DOHH2 (cell line): ENCODE results near the gene ALPL.

Experiments
- H3F3A ChIP-seq: fragments of 200-600 bp; sonication (generic), shearing (Covaris generic); 2 replicates; pipeline ENCODE4 v1.6.0; 2016; ENCODE audit warnings: antibody characterized with exemption, mild to moderate bottlenecking; ENCODE audit not compliant: control insufficient read depth, insufficient read depth
- H3K27ac ChIP-seq: fragments of 200-600 bp; sonication (generic); 2 replicates; pipeline ENCODE4 v1.5.1; 2014; ENCODE audit warnings: low read depth, mild to moderate bottlenecking, low read length, moderate library complexity
- H3K27me3 ChIP-seq: fragments of 200-600 bp; sonication (generic); 2 replicates; pipeline ENCODE4 v1.6.1; 2014; ENCODE audit warnings: mild to moderate bottlenecking, low read length, mixed read lengths; ENCODE audit not compliant: control insufficient read depth
- H3K36me3 ChIP-seq: fragments of 200-600 bp; sonication (generic); 2 replicates; pipeline ENCODE4 v1.6.1; 2014; ENCODE audit warnings: mild to moderate bottlenecking, low read length, moderate library complexity, mixed read lengths; ENCODE audit not compliant: control insufficient read depth
- H3K4me1 ChIP-seq: fragments of 200-600 bp; sonication (generic); 2 replicates; pipeline ENCODE4 v1.6.1; 2014; ENCODE audit warnings: mild to moderate bottlenecking, low read length, mixed read lengths; ENCODE audit not compliant: control insufficient read depth
- H3K4me2 ChIP-seq: fragments of 200-600 bp; sonication (generic); 2 replicates; pipeline ENCODE4 v1.6.0; 2014; ENCODE audit warnings: mild to moderate bottlenecking, low read length, moderate library complexity
- H3K4me3 ChIP-seq: fragments of 200-600 bp; sonication (generic); 2 replicates; pipeline ENCODE4 v1.5.1; 2014; ENCODE audit warnings: mild to moderate bottlenecking, low read length, mixed read lengths
- H3K79me2 ChIP-seq: fragments of 200-600 bp; sonication (generic); 2 replicates; pipeline ENCODE4 v1.6.1; 2014; ENCODE audit warnings: mild to moderate bottlenecking, low read length, mixed read lengths; ENCODE audit not compliant: control insufficient read depth
- H3K9me2 ChIP-seq: fragments of 200-600 bp; sonication (generic); replicated peaks from 2 replicates; pipeline ENCODE4 v1.6.1; 2014; ENCODE audit warnings: mild to moderate bottlenecking, low read length, mixed read lengths; ENCODE audit not compliant: control insufficient read depth
- H3K9me3 ChIP-seq: fragments of 200-600 bp; sonication (generic); 2 replicates; pipeline ENCODE4 v1.6.1; 2014; ENCODE audit warnings: antibody characterized with exemption, low read length, mixed read lengths; ENCODE audit not compliant: control insufficient read depth, insufficient read depth
- H4K20me1 ChIP-seq: fragments of 200-600 bp; sonication (generic); 2 replicates; pipeline ENCODE4 v1.6.0; 2014; ENCODE audit warnings: low read depth, mild to moderate bottlenecking, antibody characterized with exemption, low read length, moderate library complexity; ENCODE audit not compliant: control insufficient read depth, insufficient read depth
- EZH2phosphoT487 ChIP-seq: fragments of 200-600 bp; sonication (generic); IDR thresholded peaks from 2 replicates; pipeline ENCODE4 v1.6.1; 2017; ENCODE audit warnings: borderline replicate concordance, mild to moderate bottlenecking, antibody characterized with exemption, low read length, moderate library complexity, mixed read lengths
- TF ChIP-seq, protein P1 (sequence below): fragments of 200-600 bp; sonication (generic); IDR thresholded peaks from one replicate; pipeline ENCODE4 v1.5.1; 2014; ENCODE audit warnings: antibody characterized with exemption, mild to moderate bottlenecking, low read depth, low read length; ENCODE audit not compliant: poor library complexity, severe bottlenecking

ALPL gene

DNA sequence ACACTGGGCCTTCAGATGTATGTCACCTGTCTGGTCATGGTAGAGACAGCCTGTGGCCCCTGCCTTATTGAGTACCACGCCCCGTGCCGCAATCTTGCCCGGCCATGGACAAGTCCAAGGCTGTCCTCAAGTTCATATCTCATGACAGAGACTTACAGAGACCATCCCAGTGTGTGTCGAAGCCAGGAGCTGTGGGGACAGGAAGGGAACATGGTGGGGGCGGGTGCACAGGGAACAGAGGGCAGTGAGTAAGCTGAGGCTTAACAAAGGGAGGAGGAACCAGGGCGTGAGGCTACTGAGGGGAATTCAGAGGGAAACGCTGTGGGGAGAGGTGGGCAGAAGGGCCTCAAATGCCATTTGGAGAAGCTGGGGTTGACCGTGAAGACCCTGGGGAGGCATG lies 75.8 kb downstream of the ALPL start:
- H4K20me1 ChIP-seq, result no peaks in the 10 kb centered on the region
- H3K27ac ChIP-seq, result no peak overlapping the region
- H3K27me3 ChIP-seq, result no peaks in the 10 kb centered on the region
- no peaks in the 10 kb centered on the region for H3K79me2 ChIP-seq
- H3F3A ChIP-seq, result no peaks in the 10 kb centered on the region
- no peak overlapping the region for H3K4me2 ChIP-seq
- no peaks in the 10 kb centered on the region for H3K9me2 ChIP-seq
- no peaks in the 10 kb centered on the region for H3K36me3 ChIP-seq
- no peaks in the 10 kb centered on the region for H3K4me1 ChIP-seq
- no peak overlapping the region for H3K4me3 ChIP-seq
- no peak for TF ChIP-seq EZH2phosphoT487
- TF ChIP-seq, protein P1, sequence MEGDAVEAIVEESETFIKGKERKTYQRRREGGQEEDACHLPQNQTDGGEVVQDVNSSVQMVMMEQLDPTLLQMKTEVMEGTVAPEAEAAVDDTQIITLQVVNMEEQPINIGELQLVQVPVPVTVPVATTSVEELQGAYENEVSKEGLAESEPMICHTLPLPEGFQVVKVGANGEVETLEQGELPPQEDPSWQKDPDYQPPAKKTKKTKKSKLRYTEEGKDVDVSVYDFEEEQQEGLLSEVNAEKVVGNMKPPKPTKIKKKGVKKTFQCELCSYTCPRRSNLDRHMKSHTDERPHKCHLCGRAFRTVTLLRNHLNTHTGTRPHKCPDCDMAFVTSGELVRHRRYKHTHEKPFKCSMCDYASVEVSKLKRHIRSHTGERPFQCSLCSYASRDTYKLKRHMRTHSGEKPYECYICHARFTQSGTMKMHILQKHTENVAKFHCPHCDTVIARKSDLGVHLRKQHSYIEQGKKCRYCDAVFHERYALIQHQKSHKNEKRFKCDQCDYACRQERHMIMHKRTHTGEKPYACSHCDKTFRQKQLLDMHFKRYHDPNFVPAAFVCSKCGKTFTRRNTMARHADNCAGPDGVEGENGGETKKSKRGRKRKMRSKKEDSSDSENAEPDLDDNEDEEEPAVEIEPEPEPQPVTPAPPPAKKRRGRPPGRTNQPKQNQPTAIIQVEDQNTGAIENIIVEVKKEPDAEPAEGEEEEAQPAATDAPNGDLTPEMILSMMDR, result no peak
- no peaks in the 10 kb centered on the region for H3K9me3 ChIP-seq

DNA sequence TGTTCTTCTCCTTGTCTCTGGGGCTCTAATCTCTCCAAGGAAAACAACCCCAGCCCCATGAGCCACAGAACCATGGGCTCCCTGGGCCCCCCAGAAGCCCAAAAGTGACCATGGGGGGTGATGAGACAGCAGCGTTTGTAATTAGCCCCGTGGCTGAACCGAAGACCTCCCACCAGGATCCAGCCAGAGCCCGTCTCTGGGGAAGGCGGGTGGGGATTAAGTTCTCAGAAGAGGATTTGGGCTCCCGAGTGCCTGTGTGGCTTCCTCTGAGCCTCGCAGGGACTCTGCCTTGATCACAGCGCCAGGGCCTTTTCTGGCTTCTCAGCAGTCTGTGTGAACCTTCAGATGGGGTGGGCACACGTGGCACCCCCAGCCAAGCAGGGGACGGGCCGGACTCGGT lies 77.0 kb downstream of the ALPL start:
- no peak overlapping the region for H3K4me2 ChIP-seq
- H3K27me3 ChIP-seq, result no peaks in the 10 kb centered on the region
- H3K9me3 ChIP-seq, result no peaks in the 10 kb centered on the region
- no peaks in the 10 kb centered on the region for H4K20me1 ChIP-seq
- H3K36me3 ChIP-seq, result no peaks in the 10 kb centered on the region
- TF ChIP-seq, protein P1, result no peak
- TF ChIP-seq EZH2phosphoT487, result no peak
- H3F3A ChIP-seq, result no peaks in the 10 kb centered on the region
- no peak overlapping the region for H3K27ac ChIP-seq
- no peaks in the 10 kb centered on the region for H3K9me2 ChIP-seq
- no peaks in the 10 kb centered on the region for H3K4me1 ChIP-seq
- H3K4me3 ChIP-seq, result no peak overlapping the region
- no peaks in the 10 kb centered on the region for H3K79me2 ChIP-seq

DNA sequence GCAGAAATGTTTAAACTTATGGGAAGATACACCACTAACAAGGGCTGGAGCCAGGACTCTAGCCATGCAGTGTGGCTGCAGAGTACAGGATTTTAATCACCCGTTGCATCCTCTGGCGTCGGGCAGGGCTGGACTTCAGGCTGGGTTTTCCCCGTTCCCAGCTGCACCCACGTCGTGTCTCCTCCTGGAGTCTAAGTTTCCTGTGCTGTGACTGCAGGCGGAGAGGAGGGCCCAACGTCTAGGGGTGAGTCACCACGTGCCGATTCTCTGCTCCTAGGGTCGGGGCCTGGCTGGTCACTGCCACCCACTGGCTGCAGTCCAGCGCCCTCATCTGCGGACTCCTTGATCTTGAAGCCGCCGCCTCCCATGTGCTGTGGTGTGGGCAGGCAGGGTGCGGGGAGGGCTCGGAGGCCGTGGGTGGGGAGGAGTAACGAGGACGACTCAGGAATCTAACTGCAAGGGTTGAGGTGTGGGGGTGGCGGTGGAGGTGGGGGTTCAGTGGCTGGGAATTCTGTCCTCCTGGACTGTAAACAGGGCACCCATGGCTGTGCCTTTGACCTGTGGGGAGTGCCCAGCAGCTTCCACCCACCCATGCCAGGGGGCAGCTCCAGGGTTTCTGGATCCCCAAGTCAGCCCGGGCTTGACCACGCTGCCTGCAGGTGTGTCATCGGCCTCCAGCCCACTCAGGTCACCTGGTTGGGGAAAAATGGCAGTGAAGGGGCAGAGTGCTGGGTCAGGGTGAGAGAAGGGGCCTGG lies 77.8 kb downstream of the ALPL start:
- H3K4me2 ChIP-seq, result no peak overlapping the region

More for the DNA sequence above, 77.8 kb downstream of the ALPL start:
- H4K20me1 ChIP-seq, result no peaks in the 10 kb centered on the region
- H3K27ac ChIP-seq, result no peak overlapping the region
- no peaks in the 10 kb centered on the region for H3K9me3 ChIP-seq
- no peak for TF ChIP-seq EZH2phosphoT487
- TF ChIP-seq, protein P1, result no peak
- H3K27me3 ChIP-seq, result no peaks in the 10 kb centered on the region
- H3K79me2 ChIP-seq, result no peaks in the 10 kb centered on the region
- no peaks in the 10 kb centered on the region for H3K4me1 ChIP-seq
- H3K36me3 ChIP-seq, result no peaks in the 10 kb centered on the region
- no peaks in the 10 kb centered on the region for H3F3A ChIP-seq
- H3K4me3 ChIP-seq, result no peak overlapping the region
- no peaks in the 10 kb centered on the region for H3K9me2 ChIP-seq
